GM18511 (cell line): ENCODE measurements around the gene CCDC117.
"Not testable (repeated sequence)": the region's sequence is repeated elsewhere in the genome, so short reads cannot be mapped to it uniquely, and the experiment has no call there.

Experiments
- ATAC-seq: cut with Tn5 transposase; IDR thresholded peaks from one replicate; pipeline ENCODE4 v1.9.1; 2021; ENCODE audit warnings: mild to moderate bottlenecking, moderate library complexity; ENCODE audit not compliant: unreplicated experiment

Gene CCDC117

DNA sequence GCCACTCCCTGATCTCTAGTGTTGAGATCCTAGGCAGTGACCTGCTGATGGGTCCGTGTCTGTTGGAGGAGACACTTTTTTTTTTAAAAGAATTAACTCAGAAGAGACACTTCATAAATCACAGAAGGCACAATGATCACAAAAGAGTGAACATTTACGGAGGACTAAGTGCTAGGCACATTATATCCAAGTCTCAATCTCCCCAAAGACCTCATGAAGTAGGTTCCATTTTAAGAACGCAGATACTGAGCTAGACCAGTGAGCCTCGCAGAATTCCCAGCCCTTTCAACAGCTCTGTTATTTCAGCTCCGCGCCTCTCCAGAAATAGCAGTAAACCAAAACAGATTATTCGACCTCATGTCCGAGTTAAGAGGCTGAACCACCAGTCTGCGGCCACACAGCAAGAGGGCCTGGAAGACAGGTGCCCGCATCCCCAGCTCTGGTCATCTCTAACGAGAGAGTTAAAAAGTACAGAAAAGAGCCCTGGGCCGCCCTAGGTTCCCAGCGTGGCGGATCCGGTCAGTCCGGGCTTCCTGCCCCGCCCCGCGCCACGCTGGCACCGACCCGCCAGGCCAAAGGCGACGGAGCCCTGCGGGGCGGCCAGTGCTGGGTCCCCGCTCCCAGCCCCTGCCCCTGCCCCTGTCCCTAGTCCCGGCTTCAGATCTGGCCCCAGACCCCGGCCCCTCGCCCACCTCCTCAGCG is 27.3 kb downstream of the CCDC117 start:
- peak; percentile 42 for ATAC-seq

DNA sequence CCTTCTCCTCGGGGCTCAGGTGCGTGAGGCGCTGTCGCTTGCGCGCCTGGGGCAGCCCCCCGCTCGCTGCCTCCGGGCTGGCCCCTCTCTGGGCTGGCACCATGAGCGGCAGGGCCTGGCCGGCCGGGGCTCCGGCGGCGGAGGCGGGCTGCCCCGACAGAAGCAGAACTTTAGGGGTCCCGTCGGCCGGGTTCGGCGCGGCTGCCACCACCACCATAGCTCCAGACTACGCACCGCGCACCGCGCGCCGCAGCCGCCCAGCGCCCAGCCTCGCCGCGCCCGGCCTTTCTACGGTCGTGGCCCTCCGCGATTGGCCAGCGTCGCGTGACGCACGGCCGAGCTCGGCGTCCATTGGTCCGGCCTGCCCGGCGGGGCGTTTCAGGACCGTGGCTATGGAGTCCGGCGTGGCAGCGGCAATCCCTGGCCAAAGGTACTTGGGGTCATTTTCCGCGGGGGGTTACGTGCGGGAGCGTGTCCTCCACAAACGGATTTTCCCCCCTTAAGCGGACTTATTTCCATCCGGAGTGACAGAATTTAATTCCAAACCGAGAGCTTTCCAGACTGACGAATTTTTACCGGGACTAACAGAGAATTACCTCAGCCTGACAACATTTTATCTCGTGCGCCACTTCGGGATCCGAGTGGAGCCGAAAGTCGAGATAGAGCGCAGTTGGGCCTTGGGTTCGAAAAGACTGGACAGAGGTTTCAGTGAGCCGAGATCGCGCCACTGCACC is 28.0 kb downstream of the CCDC117 start, which contains the start of gene XBP1:
XBP1 (minus strand) TSS at position 262 of the 734 bp plus-strand sequence.
- peak; percentile 75 for ATAC-seq

DNA sequence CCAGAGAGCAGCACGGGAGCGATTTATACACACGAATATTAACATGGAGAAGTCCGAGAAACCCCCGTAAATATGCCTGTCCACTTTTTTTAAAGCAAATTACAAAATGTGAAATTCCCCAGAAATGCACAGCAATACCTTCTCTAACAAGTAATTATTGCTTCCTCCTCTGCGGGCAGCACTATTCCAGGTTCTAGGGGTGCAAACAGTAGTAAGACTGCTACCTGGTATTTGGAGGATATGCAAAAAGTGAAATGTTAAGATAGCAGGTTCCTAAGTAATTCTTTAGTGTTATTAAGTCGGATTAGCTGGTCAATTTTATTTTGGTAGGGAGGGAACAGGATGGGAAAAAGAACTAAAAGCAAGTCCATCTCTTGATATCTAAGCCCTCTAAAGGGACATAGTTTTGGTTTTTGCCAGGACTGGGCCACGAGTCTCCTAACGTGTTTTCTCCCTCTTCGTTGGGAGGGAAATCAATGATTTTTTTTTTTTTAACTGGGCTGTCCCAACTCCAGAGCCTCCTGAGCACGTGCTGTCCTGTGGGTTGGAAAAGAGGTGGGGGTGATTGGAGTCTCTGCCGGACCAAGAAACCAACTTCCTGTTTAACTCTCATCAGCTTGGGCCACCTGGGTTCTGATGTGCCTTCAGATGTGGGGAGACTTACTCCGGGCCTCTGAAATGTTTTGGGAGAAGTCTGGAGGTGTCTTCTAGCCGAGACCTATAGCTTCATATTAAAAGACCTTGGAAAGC is 29.5 kb downstream of the CCDC117 start:
- no peak for ATAC-seq

DNA sequence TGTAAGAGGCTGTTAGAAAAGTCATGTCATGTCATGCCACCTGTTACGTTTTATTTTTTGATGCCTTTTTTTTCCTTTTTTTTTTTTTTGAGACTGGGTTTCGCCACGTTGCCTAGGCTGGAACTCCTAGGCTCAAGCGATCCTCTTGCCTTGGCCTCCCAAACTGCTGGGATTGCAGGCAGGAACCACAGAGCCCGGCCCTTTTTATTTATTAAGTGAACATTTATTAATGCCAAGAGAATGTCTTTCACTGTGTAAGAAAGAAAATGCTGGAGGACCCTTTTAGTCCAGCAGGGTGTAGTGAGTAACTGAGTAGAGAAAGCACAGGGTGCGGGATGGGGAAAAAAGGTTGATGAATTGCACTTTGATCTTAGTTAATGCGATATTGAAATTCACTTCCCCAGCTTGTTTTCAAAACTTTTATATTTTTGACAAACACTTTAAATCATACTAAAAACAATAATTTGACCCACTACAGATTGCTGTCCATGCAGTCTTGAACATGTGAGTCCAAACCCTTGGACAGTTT is 30.2 kb downstream of the CCDC117 start:
- ATAC-seq = no peak

DNA sequence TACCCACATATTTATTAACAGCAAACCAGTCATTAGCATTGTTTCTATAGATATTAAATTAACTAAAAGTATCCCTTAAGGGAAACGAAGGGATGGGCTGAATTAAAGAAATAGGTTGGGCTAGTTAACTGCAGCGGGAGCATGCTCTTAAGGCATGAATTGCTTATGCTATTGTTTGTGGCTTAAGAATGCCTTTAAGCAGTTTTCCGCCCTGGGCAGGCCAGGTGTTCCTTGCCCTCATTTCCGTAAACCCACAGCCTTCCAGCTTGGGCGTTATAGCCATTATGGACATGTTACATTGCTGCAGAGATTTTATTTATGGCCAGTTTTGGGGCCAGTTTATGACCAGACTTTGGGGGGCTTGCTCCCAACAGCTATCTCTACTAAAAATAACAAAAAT is 32.9 kb downstream of the CCDC117 start:
- ATAC-seq = not testable (repeated sequence)

DNA sequence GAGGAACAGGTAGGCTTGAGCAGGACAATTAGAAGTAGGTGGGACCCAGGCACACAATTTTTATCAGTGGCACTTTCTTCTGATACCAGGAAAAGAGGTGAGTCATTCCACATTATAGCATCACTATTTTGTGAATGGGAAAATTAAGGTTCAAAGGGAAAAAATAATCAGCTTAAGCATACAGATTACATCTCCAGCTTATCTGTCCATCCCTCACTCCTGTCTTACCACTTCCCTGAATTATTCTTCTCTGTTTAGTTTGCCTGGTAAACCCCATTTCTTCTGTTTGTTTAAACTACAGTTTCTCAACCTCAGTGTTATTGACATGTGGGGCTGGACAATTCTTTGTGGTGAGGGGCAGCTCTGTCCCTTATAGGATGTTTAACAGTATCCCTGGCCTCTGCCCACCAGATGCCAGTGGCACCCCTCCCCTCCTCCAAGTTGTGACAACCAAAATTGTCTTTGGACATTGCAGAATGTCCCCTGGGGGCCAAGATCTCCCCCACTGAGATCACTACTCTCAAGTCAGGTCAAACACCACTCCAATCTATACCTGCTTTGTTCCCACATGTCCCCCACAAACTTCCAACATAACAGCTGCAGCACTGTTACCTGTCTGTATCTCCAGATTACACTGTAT is 36.3 kb downstream of the CCDC117 start:
- no peak for ATAC-seq

DNA sequence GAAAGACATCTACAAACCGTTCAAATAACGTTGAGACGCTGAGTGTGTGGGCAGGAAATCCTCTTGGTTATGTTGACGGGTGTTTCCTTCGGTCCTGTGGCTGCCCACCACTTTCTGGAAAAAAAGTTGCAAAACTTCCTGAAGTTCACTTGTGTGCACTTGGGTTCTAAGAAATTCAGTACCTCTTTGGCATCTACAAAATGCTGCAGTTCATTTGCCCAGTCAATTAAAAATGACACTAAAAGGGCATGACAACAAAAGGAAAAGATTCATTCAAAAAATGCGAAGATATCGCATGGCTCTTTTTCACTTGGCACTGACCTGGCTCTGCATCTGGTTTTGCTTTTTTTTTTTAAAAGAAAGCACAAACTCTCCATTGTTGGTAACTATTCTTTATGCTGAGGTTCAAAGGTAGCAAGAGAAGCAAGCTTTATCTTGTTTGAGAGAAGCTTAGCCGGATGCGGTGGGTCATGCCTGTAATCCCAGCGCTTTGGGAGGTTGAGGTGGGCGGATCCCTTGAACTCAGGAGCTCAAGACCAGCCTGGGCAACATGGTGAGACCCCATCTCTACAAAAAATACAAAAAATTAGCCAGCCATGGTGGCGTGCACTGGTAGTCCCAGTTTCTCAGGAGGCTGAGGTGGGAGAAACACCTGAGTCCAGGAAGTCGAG is 38.5 kb downstream of the CCDC117 start:
- no peak for ATAC-seq

DNA sequence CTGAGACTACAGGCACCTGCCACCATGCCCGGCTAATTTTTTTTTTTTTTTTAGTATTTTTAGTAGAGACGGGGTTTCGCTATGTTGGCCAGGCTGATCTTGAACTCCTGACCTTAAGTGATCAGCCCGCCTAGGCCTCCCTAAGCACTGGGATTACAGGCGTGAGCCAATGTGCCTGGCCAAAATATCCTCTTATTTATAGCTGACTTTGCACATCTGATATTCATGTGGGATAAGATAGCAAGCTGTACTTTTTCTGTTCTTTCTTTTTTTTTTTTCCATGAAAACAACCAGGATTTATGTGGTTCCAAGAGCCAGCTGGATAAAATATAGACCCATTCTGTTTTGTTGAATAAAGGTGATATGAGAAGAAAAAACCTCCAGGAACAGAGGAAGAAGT is 40.0 kb downstream of the CCDC117 start:
- no peak for ATAC-seq

DNA sequence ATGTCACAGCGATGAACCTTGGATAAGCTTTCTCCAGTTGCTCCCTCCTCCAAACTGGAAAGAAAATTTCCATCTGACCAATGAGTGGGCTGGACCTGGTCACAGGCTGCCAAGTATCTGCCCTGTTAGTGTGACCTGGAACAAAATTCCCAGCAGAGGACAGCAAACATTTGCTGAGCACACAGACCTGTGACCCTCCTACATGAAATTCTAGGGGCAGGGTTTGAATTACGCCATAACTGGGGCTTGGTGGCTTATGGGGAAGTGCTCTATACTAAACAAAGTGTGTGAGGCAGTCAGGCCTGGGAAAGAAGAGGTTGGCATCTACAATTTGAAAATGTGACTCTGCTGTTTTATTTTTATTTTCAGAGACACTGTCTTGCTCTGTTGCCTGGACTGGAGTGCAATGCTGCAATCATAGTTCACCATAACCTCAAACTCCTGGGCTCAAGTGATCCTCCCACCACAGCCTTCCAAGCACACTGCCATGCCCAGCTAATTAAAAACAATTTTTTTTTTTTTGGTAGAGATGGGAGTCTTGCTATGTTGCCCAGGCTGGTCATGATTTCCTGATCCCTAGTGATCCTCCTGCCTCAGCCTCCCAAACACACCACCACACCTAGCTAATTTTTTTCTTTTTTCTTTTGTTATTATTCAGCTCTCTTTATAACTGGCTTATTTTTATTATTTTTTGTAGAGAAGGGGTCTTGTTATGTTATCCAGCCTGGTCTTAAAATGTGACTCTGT is 41.5 kb downstream of the CCDC117 start:
- ATAC-seq = no peak

DNA sequence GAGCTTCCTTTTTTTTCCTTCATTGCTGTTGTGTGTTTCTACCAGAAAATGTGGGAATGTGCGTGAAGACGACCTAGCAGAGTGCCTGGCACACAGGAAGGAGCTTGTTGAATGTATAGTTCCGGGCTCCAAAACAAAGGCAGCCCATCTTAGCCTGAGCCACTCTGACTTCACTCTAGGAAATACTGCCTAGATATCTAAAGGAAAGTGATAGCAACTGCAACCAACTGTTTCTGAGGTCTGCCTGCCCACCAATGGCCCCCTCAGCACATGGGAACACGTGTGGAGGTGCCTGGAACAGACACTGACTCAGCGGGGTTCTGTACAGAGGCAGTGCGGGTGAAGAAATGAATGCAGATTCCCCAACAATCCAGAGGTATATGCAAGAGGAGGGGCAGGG is 42.6 kb downstream of the CCDC117 start:
- ATAC-seq = no peak

DNA sequence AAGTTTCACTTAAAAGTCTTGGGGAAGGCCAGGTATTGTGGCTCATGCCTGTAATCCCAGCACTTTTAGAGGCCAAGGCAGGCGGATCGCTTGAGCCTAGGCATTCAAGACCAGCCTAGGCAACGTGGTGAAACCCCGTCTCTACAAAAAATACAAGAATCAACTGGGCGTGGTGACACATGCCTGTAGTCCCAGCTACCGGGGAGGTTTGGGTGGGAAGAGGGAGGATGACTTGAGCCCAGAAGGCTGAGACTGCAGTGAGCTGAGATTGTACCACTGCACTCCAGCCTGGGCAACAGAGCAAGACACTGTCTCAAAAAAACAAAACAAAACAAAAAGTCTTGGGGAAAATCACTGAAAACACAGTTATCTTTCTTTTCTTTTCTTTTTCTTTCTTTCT is 43.2 kb downstream of the CCDC117 start:
- ATAC-seq = no peak

DNA sequence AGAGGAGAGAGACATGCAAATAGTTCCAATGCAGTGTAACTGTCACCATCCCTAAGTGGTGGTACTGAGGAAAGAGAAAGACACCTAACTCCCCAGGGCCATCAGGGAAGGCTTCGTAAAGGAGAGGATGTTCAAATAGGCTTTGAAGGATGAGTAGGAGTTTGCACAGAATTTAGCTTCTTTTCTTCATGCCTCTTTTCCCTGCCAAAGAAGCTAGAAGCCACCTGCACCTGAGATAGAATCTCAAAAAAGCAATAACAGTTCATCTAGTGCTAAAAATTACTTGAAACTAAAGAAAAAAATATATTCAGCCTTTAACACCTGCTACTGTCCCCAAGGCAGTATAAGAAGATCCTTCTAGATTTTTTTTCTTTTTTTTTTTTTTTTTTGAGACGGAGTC is 44.6 kb downstream of the CCDC117 start:
- no peak for ATAC-seq

DNA sequence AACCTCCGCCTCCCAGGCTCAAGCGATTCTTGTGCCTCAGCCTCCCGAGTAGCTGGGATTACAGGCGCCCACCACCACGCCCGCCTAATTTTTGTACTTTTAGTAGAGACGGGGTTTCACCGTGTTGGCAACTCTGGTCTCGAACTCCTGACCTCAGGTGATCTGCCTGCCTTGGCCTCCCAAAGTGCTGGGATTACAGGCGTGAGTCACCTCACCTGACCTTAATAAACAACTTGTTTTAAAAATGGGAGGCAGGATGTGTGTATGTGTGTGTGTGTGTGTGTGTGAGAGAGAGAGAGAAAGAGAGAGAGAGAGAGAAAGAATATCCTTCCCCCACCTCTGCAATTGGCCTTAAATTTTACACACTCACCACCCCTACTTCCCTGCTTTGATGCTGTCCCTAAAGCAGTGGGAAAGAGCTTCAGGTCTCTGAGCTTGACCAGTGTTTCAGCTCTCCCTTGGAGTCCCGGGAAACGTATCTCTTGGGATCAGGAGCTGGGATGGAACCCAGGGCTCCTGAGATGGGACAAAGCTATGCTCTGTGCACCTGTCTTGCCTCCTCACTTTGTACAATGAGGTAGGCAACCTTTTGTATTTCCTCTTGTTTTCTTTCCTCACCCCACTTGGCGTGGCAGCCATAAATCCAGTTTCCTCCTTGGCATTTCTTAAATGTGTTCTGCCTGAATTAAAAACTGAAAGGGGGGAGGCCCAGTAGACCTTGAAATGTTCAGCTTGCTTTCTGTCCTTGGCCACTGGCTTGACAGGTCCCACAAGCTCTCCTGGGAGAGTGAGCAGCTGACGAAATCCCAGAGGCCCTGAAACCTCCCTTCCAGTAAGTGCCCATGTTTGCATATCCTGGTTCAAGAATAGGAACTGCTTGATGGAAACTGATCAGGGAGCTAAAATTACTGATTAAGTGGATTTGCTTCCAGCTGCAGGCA is 45.7 kb downstream of the CCDC117 start:
- no peak for ATAC-seq

DNA sequence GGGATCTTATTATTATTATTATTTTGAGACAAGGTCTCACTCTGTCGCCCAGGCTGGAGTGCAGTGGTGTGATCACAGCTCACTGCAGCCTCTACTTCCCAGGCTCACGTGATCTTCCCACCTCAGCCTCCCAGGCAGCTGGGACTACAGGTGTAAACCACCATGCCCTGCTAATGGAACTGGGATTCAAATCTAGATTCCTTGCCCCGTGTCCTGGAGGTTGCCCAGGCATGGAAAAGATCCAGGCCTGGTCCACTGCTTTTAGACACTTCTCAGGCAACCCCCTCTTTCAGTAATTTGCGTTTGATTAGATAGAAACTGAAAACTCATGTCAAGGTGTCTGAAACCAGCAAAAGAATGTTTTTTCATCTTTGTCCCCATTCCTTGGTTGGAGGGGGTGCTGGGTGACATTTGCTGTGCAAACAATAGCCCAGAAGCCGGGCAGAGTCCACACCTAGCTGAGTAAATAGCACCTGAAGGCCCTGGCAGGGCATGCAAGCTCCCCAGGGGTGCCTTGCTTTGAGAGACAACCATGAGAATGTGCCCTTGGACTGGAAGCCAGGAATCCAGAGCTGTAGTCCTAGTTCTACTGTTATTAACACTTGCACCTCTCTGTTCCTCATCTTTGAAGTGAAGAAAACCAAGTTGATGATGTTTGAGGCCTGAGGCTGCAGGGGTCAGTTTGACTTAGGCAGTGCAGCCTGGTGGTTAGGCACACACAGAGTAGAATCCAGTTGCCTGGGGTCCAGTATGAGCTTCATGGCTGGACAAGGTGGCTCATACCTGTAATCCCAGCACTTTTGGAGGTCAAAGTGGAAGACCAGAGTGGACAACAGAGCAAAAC is 47.0 kb downstream of the CCDC117 start:
- peak; percentile 65 for ATAC-seq

DNA sequence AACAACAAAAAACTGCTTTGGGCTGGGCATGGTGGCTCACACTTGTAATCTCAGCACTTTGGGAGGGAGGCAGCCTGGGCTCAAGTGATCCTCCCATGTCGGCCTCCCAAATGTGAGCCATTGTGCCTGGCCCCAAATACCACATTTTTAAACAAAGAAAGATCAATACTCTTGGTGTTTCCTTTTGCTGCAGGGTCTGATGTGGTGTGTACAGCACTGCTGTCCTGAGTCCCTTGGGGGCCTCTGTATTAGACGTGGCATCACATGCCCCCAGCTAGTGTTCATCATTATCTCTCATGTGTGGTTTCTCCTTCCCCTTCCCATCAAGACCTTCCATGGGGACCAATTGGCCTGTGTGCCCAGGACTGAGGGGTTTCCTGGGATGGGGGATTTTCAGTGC is 48.4 kb downstream of the CCDC117 start:
- no peak for ATAC-seq

DNA sequence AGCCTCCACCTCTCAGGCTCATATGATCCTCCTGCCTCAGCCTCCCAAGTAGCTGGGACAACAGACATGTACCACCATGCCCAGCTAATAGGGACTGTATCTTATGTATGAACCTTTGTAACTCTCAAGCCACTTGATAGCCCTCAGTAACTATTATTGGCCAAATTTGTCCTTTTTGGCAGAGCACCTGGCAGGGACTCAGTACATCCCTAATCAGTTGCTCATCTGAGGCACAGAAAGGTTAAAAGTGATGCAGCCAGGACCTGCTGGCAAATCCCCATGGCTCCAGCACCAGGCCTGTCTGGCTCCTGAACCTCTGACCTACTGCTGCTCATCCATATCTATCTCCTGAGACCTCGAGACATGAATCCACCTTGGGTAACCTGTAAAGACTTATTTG is 49.0 kb downstream of the CCDC117 start:
- ATAC-seq = no peak

DNA sequence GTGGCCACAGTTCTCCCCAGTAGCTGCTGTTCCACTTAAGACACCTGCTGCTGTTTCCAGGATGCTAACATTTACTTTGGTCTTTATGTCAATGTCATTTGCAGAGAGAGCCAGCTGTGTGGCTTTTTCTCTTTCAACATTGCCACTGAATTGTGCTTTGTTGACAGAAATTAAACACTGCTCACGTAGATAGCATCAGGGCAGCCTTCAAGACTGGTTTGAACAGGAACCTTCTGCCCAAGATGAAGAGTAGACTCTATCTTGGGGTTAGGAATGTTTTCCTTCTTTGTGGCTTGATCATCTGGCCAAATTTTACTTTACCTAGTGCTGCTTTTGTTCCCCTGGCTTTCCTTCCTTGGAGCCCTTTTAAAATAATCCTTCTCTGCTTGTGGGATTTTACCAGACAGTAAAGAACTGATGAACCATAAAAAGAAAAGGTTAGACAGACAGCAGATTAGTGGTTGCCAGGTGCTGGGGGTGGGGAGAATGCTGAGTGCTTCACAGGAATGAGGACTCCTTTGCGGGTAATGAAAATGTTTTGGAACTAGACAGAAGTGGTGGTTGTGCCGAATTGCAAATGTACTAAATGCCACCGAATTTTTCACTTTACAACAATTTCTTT is 50.5 kb downstream of the CCDC117 start:
- no peak for ATAC-seq
